ENCODE data around the gene SLIT3. TPM values are rescaled to one million over a fixed set of nuclear protein-coding genes. Genes with fewer than 3 reads are reported as not detected.

The SLIT3 gene
- total RNA-seq, 1 experiment from 2014 or later = 0.92 TPM

DNA sequence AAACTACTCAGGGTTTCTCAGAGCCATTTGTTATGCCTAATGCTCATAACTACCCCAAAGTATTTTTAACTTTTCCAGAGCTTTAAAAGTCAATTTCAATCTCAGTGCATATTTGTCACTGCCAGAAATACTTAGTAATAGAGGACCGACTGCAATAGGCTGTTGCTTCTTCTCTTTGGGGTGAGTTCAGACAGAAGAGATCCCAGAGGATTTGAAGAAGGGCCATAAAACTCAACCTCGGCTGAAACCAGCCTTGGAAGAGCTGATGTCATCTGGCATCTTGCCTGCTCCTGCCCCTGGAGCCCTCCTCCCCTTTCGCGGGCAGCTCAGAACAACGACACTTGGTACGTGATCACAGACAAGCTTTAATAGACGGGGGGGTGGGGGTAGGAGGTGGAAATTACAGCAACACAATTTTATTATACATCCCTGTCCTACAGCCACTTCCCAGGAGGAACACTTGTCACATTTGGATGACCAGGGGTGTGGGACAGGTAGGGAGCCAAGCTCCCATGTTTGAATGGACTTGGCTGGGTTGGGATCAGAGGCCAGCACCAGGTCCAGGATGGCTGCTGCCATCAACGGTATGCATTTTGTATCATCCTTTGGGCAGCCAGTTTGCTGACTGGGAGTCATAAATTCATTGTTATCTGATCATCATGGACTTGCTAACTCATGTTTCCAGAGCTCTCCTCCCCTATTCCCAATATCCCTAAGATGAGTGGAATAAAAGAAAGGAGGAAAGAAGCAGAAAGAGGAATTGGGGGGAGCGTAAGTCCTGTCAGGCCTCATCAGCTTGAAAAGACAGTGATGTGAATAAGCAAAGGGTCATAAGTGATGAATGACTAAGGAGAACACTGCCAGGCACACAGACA is 535.2 kb downstream of the SLIT3 start:
- Histone ChIP-seq H2BK15ac (ENCODE audit: low read depth, low read length) (no peak overlapping the region), H3K79me2 (ENCODE audit: insufficient read depth, low read length) (no peaks in the 10 kb centered on the region), H2BK120ac (ENCODE audit: low read depth, low read length, poor library complexity, severe bottlenecking) (no peak overlapping the region), H2AK5ac (ENCODE audit: insufficient read length, low read length) (no peak overlapping the region), H3K79me1 (ENCODE audit: insufficient read depth, low read depth, low read length, poor library complexity, severe bottlenecking) (no peaks in the 10 kb centered on the region), H4K5ac (ENCODE audit: insufficient read length, low read depth, low read length) (no peak overlapping the region), H2AFZ (ENCODE audit: low read length) (no peak overlapping the region), H3K18ac (ENCODE audit: insufficient read length, low read depth, low read length) (no peak overlapping the region), H3K27me3 (ENCODE audit: insufficient read depth, low read length) (no peaks in the 10 kb centered on the region), H3T11ph (ENCODE audit: low read length) (no peak overlapping the region), H2BK20ac (ENCODE audit: low read depth, low read length, poor library complexity, severe bottlenecking) (no peak overlapping the region), H3K9ac (ENCODE audit: extremely low read depth, insufficient read length, low read length) (no peak overlapping the region), H4K91ac (ENCODE audit: insufficient read length, low read depth, low read length) (no peak overlapping the region), H3K23ac (ENCODE audit: insufficient read length, low read depth, low read length) (no peak overlapping the region), H3K9me3 (ENCODE audit: control insufficient read depth, low read depth, low read length) (peaks cover 9% of the 10 kb centered on the region), H4K20me1 (ENCODE audit: control insufficient read depth, insufficient read depth, insufficient read length) (no peaks in the 10 kb centered on the region), H3K23me2 (ENCODE audit: insufficient read length, low read depth, low read length, poor library complexity, severe bottlenecking) (no peaks in the 10 kb centered on the region), H3K14ac (ENCODE audit: insufficient read depth, low read length) (no peak overlapping the region; the same call in 1 of the 2 replicates), H3K4me2 (ENCODE audit: insufficient read depth, insufficient read length, low read length) (no peak overlapping the region), H3K4ac (ENCODE audit: low read depth, low read length) (no peak overlapping the region), H4K8ac (replicated peaks; ENCODE audit: insufficient read length, low read depth, low read length) (no peak overlapping the region), H3K56ac (ENCODE audit: insufficient read length, low read depth, low read length) (no peak overlapping the region), H3K27ac (ENCODE audit: insufficient read length, low read depth, low read length) (no peak overlapping the region), H2BK12ac (ENCODE audit: insufficient read length, low read depth, low read length) (no peak overlapping the region), H2BK5ac (ENCODE audit: insufficient read length, low read length) (no peak overlapping the region), H3K4me1 (ENCODE audit: insufficient read depth, low read length) (no peaks in the 10 kb centered on the region; the same call in 1 of the 2 replicates)
- H3K9me3 Mint-ChIP-seq = peaks cover 7% of the 10 kb centered on the region in 2 experiments; a peak in 4 of 5 replicates
- H3K4me1 Mint-ChIP-seq = peaks cover 3 to 4% of the 10 kb centered on the region in 2 experiments; a peak in 1 of 4 replicates
- no CpG with 5 or more reads among the region's 9 CpGs for WGBS (ENCODE audit: extremely low coverage, insufficient read length, low lambda C conversion rate)
- no peak overlapping the region for H3K27ac Mint-ChIP-seq
- H3K27me3 Mint-ChIP-seq (ENCODE audit: low read depth) = peaks cover 7% of the 10 kb centered on the region
- DNase-seq = no peak
- H3K36me3 Mint-ChIP-seq (ENCODE audit: insufficient read depth in 1 of 3, low read depth in 3 of 3) = peaks cover 0 to 6% (median 4%) of the 10 kb centered on the region in 3 experiments; a peak in 5 of 7 replicates
- H3K4me3 Mint-ChIP-seq = no peak overlapping the region
- TF ChIP-seq, protein P1, sequence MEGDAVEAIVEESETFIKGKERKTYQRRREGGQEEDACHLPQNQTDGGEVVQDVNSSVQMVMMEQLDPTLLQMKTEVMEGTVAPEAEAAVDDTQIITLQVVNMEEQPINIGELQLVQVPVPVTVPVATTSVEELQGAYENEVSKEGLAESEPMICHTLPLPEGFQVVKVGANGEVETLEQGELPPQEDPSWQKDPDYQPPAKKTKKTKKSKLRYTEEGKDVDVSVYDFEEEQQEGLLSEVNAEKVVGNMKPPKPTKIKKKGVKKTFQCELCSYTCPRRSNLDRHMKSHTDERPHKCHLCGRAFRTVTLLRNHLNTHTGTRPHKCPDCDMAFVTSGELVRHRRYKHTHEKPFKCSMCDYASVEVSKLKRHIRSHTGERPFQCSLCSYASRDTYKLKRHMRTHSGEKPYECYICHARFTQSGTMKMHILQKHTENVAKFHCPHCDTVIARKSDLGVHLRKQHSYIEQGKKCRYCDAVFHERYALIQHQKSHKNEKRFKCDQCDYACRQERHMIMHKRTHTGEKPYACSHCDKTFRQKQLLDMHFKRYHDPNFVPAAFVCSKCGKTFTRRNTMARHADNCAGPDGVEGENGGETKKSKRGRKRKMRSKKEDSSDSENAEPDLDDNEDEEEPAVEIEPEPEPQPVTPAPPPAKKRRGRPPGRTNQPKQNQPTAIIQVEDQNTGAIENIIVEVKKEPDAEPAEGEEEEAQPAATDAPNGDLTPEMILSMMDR (conservative IDR thresholded peaks at IDR 0.05) = no peak
